Cerebellar nuclear complex (tissue), 1 donor: ENCODE data around the gene TRPM2.
"Not testable (repeated sequence)": the region's sequence is repeated elsewhere in the genome, so short reads cannot be mapped to it uniquely, and the experiment has no call there.

Source experiments
- DNase-seq, 2 experiments: peaks; one replicate each; lab custom pipeline; 2025; lab: John Stamatoyannopoulos, UW

TRPM2 gene

GRCh38 chr21:44462086-44462833 lies 108.8 kb downstream of the TRPM2 start:
- DNase-seq, result no peak

GRCh38 chr21:44462834-44463200 lies 109.4 kb downstream of the TRPM2 start:
- DNase-seq, result no peak

GRCh38 chr21:44463724-44464123 lies 110.3 kb downstream of the TRPM2 start:
- no peak for DNase-seq

GRCh38 chr21:44464351-44464750 lies 110.9 kb downstream of the TRPM2 start:
- DNase-seq, result no peak

- no peak for DNase-seq
These were observed 113.0 kb downstream of the TRPM2 start for GRCh38 chr21:44466351-44466954.

GRCh38 chr21:44466996-44467858 lies 113.8 kb downstream of the TRPM2 start:
- DNase-seq, result no peak

GRCh38 chr21:44467859-44468195 lies 114.4 kb downstream of the TRPM2 start:
- no peak for DNase-seq

GRCh38 chr21:44471341-44471740 lies 117.9 kb downstream of the TRPM2 start:
- DNase-seq, result no peak

- no peak for DNase-seq
These were observed 118.6 kb downstream of the TRPM2 start for GRCh38 chr21:44471996-44472395.

GRCh38 chr21:44473915-44474555 lies 120.6 kb downstream of the TRPM2 start:
- no peak for DNase-seq

- no peak for DNase-seq
These were observed 121.9 kb downstream of the TRPM2 start for GRCh38 chr21:44475266-44475845.

- no peak for DNase-seq
These were observed 123.7 kb downstream of the TRPM2 start for GRCh38 chr21:44477131-44477530.

GRCh38 chr21:44477712-44478111 lies 124.3 kb downstream of the TRPM2 start:
- DNase-seq, result no peak

- DNase-seq, result no peak
These were observed 124.8 kb downstream of the TRPM2 start for GRCh38 chr21:44478124-44478800.

GRCh38 chr21:44478801-44479167 lies 125.4 kb downstream of the TRPM2 start:
- DNase-seq, result no peak

GRCh38 chr21:44479556-44480199 lies 126.3 kb downstream of the TRPM2 start:
- not testable (repeated sequence) for DNase-seq

- DNase-seq, result no peak
These were observed 127.0 kb downstream of the TRPM2 start for GRCh38 chr21:44480200-44481053.

- no peak for DNase-seq
These were observed 129.3 kb downstream of the TRPM2 start for GRCh38 chr21:44482581-44483287.
